DOHH2 (cell line): ENCODE data around the gene GRAMD2A.
"Not testable (repeated sequence)": the region's sequence is repeated elsewhere in the genome, so short reads cannot be mapped to it uniquely, and the experiment has no call there.

Experiments used
- H3F3A ChIP-seq: fragments of 200-600 bp; sonication (generic), shearing (Covaris generic); 2 replicates; pipeline ENCODE4 v1.6.0; 2016; ENCODE audit warnings: antibody characterized with exemption, mild to moderate bottlenecking; ENCODE audit not compliant: control insufficient read depth, insufficient read depth
- H3K27ac ChIP-seq: fragments of 200-600 bp; sonication (generic); 2 replicates; pipeline ENCODE4 v1.5.1; 2014; ENCODE audit warnings: low read depth, mild to moderate bottlenecking, low read length, moderate library complexity
- H3K27me3 ChIP-seq: fragments of 200-600 bp; sonication (generic); 2 replicates; pipeline ENCODE4 v1.6.1; 2014; ENCODE audit warnings: mild to moderate bottlenecking, low read length, mixed read lengths; ENCODE audit not compliant: control insufficient read depth
- H3K36me3 ChIP-seq: fragments of 200-600 bp; sonication (generic); 2 replicates; pipeline ENCODE4 v1.6.1; 2014; ENCODE audit warnings: mild to moderate bottlenecking, low read length, moderate library complexity, mixed read lengths; ENCODE audit not compliant: control insufficient read depth
- H3K4me1 ChIP-seq: fragments of 200-600 bp; sonication (generic); 2 replicates; pipeline ENCODE4 v1.6.1; 2014; ENCODE audit warnings: mild to moderate bottlenecking, low read length, mixed read lengths; ENCODE audit not compliant: control insufficient read depth
- H3K4me2 ChIP-seq: fragments of 200-600 bp; sonication (generic); 2 replicates; pipeline ENCODE4 v1.6.0; 2014; ENCODE audit warnings: mild to moderate bottlenecking, low read length, moderate library complexity
- H3K4me3 ChIP-seq: fragments of 200-600 bp; sonication (generic); 2 replicates; pipeline ENCODE4 v1.5.1; 2014; ENCODE audit warnings: mild to moderate bottlenecking, low read length, mixed read lengths
- H3K79me2 ChIP-seq: fragments of 200-600 bp; sonication (generic); 2 replicates; pipeline ENCODE4 v1.6.1; 2014; ENCODE audit warnings: mild to moderate bottlenecking, low read length, mixed read lengths; ENCODE audit not compliant: control insufficient read depth
- H3K9me2 ChIP-seq: fragments of 200-600 bp; sonication (generic); replicated peaks from 2 replicates; pipeline ENCODE4 v1.6.1; 2014; ENCODE audit warnings: mild to moderate bottlenecking, low read length, mixed read lengths; ENCODE audit not compliant: control insufficient read depth
- H3K9me3 ChIP-seq: fragments of 200-600 bp; sonication (generic); 2 replicates; pipeline ENCODE4 v1.6.1; 2014; ENCODE audit warnings: antibody characterized with exemption, low read length, mixed read lengths; ENCODE audit not compliant: control insufficient read depth, insufficient read depth
- H4K20me1 ChIP-seq: fragments of 200-600 bp; sonication (generic); 2 replicates; pipeline ENCODE4 v1.6.0; 2014; ENCODE audit warnings: low read depth, mild to moderate bottlenecking, antibody characterized with exemption, low read length, moderate library complexity; ENCODE audit not compliant: control insufficient read depth, insufficient read depth
- CTCF ChIP-seq: fragments of 200-600 bp; sonication (generic); IDR thresholded peaks from one replicate; pipeline ENCODE4 v1.5.1; 2014; ENCODE audit warnings: antibody characterized with exemption, mild to moderate bottlenecking, low read depth, low read length; ENCODE audit not compliant: poor library complexity, severe bottlenecking
- EZH2phosphoT487 ChIP-seq: fragments of 200-600 bp; sonication (generic); IDR thresholded peaks from 2 replicates; pipeline ENCODE4 v1.6.1; 2017; ENCODE audit warnings: borderline replicate concordance, mild to moderate bottlenecking, antibody characterized with exemption, low read length, moderate library complexity, mixed read lengths

Gene GRAMD2A

GRCh38 chr15:72173864-72174550, 23.6 kb downstream of the GRAMD2A start:
- Histone ChIP-seq H3K27ac (no peak overlapping the region), H3K9me2 (no peaks in the 10 kb centered on the region), H3K79me2 (no peaks in the 10 kb centered on the region), H3F3A (no peaks in the 10 kb centered on the region), H3K4me3 (no peak overlapping the region), H3K9me3 (no peaks in the 10 kb centered on the region), H3K4me1 (no peaks in the 10 kb centered on the region), H3K27me3 (peaks cover 15% of the 10 kb centered on the region; the same call in 1 of the 2 replicates), H3K36me3 (no peaks in the 10 kb centered on the region), H3K4me2 (no peak overlapping the region), H4K20me1 (no peaks in the 10 kb centered on the region)
- no peak for TF ChIP-seq EZH2phosphoT487

GRCh38 chr15:72173401-72173800, 24.2 kb downstream of the GRAMD2A start:
- Histone ChIP-seq H3K9me2 (no peaks in the 10 kb centered on the region), H3K9me3 (no peaks in the 10 kb centered on the region), H3K36me3 (no peaks in the 10 kb centered on the region), H3K27ac (no peak overlapping the region), H3K4me3 (no peak overlapping the region), H3F3A (no peaks in the 10 kb centered on the region), H3K4me2 (no peak overlapping the region), H3K4me1 (no peaks in the 10 kb centered on the region), H3K79me2 (no peaks in the 10 kb centered on the region), H3K27me3 (peaks cover 21% of the 10 kb centered on the region; the same call in 1 of the 2 replicates), H4K20me1 (no peaks in the 10 kb centered on the region)
- TF ChIP-seq CTCF (no peak), EZH2phosphoT487 (no peak)

- Histone ChIP-seq H3K4me3 (no peak overlapping the region), H3K9me2 (no peaks in the 10 kb centered on the region), H3K27ac (no peak overlapping the region), H4K20me1 (no peaks in the 10 kb centered on the region), H3F3A (no peaks in the 10 kb centered on the region), H3K79me2 (no peaks in the 10 kb centered on the region), H3K9me3 (no peaks in the 10 kb centered on the region), H3K4me1 (no peaks in the 10 kb centered on the region), H3K36me3 (no peaks in the 10 kb centered on the region), H3K27me3 (peaks cover 21% of the 10 kb centered on the region; the same call in 1 of the 2 replicates), H3K4me2 (no peak overlapping the region)
- TF ChIP-seq CTCF (no peak), EZH2phosphoT487 (no peak)
These were observed 24.8 kb downstream of the GRAMD2A start for GRCh38 chr15:72172796-72173195.

- not testable (repeated sequence) for H3K4me3 ChIP-seq, H4K20me1 ChIP-seq, H3K4me2 ChIP-seq, H3K27ac ChIP-seq, H3K9me3 ChIP-seq, H3F3A ChIP-seq, H3K4me1 ChIP-seq, H3K79me2 ChIP-seq, H3K9me2 ChIP-seq, H3K36me3 ChIP-seq
- H3K27me3 ChIP-seq: peaks cover 25% of the 10 kb centered on the region
These were observed 25.6 kb downstream of the GRAMD2A start for GRCh38 chr15:72171978-72172377.
